Skeletal muscle tissue (tissue), 4 donors: ENCODE data around the gene MUC5B. TPM values are rescaled to one million over a fixed set of nuclear protein-coding genes. Genes with fewer than 3 reads are reported as not detected.

Experiments
- H3K27ac ChIP-seq: one replicate; pipeline ENCODE4 v1.7.0; 2013; ENCODE audit warnings: mild to moderate bottlenecking, low read depth, low read length, inconsistent platforms
- H3K27me3 ChIP-seq, 3 donors: one replicate each; pipeline ENCODE4 v1.7.0; 2013; ENCODE audit warnings: low read length in 3 of 3; ENCODE audit not compliant: control insufficient read depth in 3 of 3, insufficient read depth in 3 of 3
- H3K36me3 ChIP-seq, 3 donors: one replicate each; pipeline ENCODE4 v1.7.0; 2013; ENCODE audit warnings: low read length in 3 of 3; ENCODE audit not compliant: control insufficient read depth in 3 of 3, insufficient read depth in 3 of 3
- H3K4me1 ChIP-seq, 3 donors: one replicate each; pipeline ENCODE4 v1.7.0; 2013; ENCODE audit warnings: low read length in 3 of 3, mild to moderate bottlenecking in 3 of 3; ENCODE audit not compliant: control insufficient read depth in 3 of 3, insufficient read depth in 3 of 3
- H3K4me3 ChIP-seq, 3 donors: one replicate each; pipeline ENCODE4 v1.7.0; 2013; ENCODE audit warnings: low read length in 3 of 3
- H3K9ac ChIP-seq, 3 donors: one replicate each; pipeline ENCODE4 v1.7.0; 2013; ENCODE audit warnings: low read length in 3 of 3, mild to moderate bottlenecking in 3 of 3, moderate library complexity in 2 of 3, low read depth in 1 of 3
- H3K9me3 ChIP-seq, 3 donors: one replicate each; pipeline ENCODE4 v1.7.0; 2013; ENCODE audit warnings: low read length in 3 of 3; ENCODE audit not compliant: control insufficient read depth in 3 of 3
- total RNA-seq: library from RNA; depleted of rRNA; stranded (reverse); fragments of >200 nt; gene quantifications from one replicate; pipeline ENCODE4 v1.2.3, GENCODE V29; 2014
- donor health status: Osteomylitis.

MUC5B gene
- total RNA-seq, 1 donor from 2014 or later = not detected

GRCh38 chr11:1197886-1198560 is 24.8 kb upstream of the MUC5B start:
- no peaks in the 10 kb centered on the region for H3K4me1 ChIP-seq
- no peak overlapping the region for H3K4me3 ChIP-seq
- H3K27me3 ChIP-seq = peaks cover 31 to 64% (median 54%) of the 10 kb centered on the region in 3 donors
- no peak overlapping the region for H3K9ac ChIP-seq
- no peak overlapping the region for H3K27ac ChIP-seq
- no peaks in the 10 kb centered on the region for H3K9me3 ChIP-seq
- no peaks in the 10 kb centered on the region for H3K36me3 ChIP-seq

GRCh38 chr11:1198561-1199240 is 24.2 kb upstream of the MUC5B start:
- no peaks in the 10 kb centered on the region for H3K36me3 ChIP-seq
- H3K4me1 ChIP-seq = no peaks in the 10 kb centered on the region
- H3K27ac ChIP-seq = no peak overlapping the region
- H3K4me3 ChIP-seq = no peak overlapping the region
- H3K27me3 ChIP-seq = peaks cover 38 to 70% (median 57%) of the 10 kb centered on the region in 3 donors
- H3K9me3 ChIP-seq = no peaks in the 10 kb centered on the region
- H3K9ac ChIP-seq = no peak overlapping the region

GRCh38 chr11:1199241-1199750 is 23.6 kb upstream of the MUC5B start:
- Histone ChIP-seq H3K4me1 (no peaks in the 10 kb centered on the region), H3K9ac (no peak overlapping the region), H3K4me3 (no peak overlapping the region), H3K27me3 (peaks cover 39 to 74% (median 60%) of the 10 kb centered on the region in 3 donors), H3K9me3 (no peaks in the 10 kb centered on the region), H3K27ac (no peak overlapping the region), H3K36me3 (no peaks in the 10 kb centered on the region)

GRCh38 chr11:1199751-1200610 is 22.9 kb upstream of the MUC5B start:
- Histone ChIP-seq H3K9me3 (no peaks in the 10 kb centered on the region), H3K27ac (no peak overlapping the region), H3K9ac (no peak overlapping the region), H3K27me3 (peaks cover 39 to 74% (median 60%) of the 10 kb centered on the region in 3 donors), H3K36me3 (no peaks in the 10 kb centered on the region), H3K4me3 (no peak overlapping the region), H3K4me1 (no peaks in the 10 kb centered on the region)

GRCh38 chr11:1200611-1201191 is 22.2 kb upstream of the MUC5B start:
- no peaks in the 10 kb centered on the region for H3K4me1 ChIP-seq
- no peak overlapping the region for H3K9ac ChIP-seq
- no peak overlapping the region for H3K4me3 ChIP-seq
- no peak overlapping the region for H3K27ac ChIP-seq
- no peaks in the 10 kb centered on the region for H3K9me3 ChIP-seq
- peaks cover 39 to 77% (median 60%) of the 10 kb centered on the region in 3 donors for H3K27me3 ChIP-seq
- H3K36me3 ChIP-seq = no peaks in the 10 kb centered on the region

GRCh38 chr11:1201395-1202153 is 21.3 kb upstream of the MUC5B start:
- Histone ChIP-seq H3K27me3 (peaks cover 33 to 71% (median 53%) of the 10 kb centered on the region in 3 donors), H3K27ac (no peak overlapping the region), H3K9ac (no peak overlapping the region), H3K4me1 (no peaks in the 10 kb centered on the region), H3K4me3 (no peak overlapping the region), H3K9me3 (no peaks in the 10 kb centered on the region), H3K36me3 (no peaks in the 10 kb centered on the region)

- Histone ChIP-seq H3K27ac (no peak overlapping the region), H3K4me1 (no peaks in the 10 kb centered on the region), H3K27me3 (peaks cover 32 to 65% (median 46%) of the 10 kb centered on the region in 3 donors), H3K4me3 (no peak overlapping the region), H3K9me3 (no peaks in the 10 kb centered on the region), H3K36me3 (no peaks in the 10 kb centered on the region), H3K9ac (no peak overlapping the region)
Observed at GRCh38 chr11:1202154-1202775, 20.6 kb upstream of the MUC5B start.

GRCh38 chr11:1202776-1203504 is 19.9 kb upstream of the MUC5B start:
- no peak overlapping the region for H3K27ac ChIP-seq
- no peak overlapping the region for H3K4me3 ChIP-seq
- no peaks in the 10 kb centered on the region for H3K4me1 ChIP-seq
- no peaks in the 10 kb centered on the region for H3K36me3 ChIP-seq
- peak overlapping the region in 1 of 3 donors; percentile 33 for H3K9ac ChIP-seq
- H3K9me3 ChIP-seq = no peaks in the 10 kb centered on the region
- H3K27me3 ChIP-seq = peaks cover 32 to 58% (median 41%) of the 10 kb centered on the region in 3 donors
